Lung (tissue), 12 donors: ENCODE measurements around the gene WASL. TPM values are rescaled to one million over a fixed set of nuclear protein-coding genes. Genes with fewer than 3 reads are reported as not detected.

ENCODE experiments used
- ATAC-seq: fragments of 200-7000 bp; cut with Tn5 transposase; one replicate; pipeline ENCODE4 v1.9.1; 2020; ENCODE audit warnings: moderate number of reproducible peaks; ENCODE audit not compliant: insufficient read depth, low FRiP score
- DNase-seq, 3 donors: peaks; one replicate each; pipeline ENCODE4 v3.0.0-alpha.2; 2013 to 2017
- H3K27ac ChIP-seq, 2 donors: one replicate each; pipeline ENCODE4 v1.5.1; 2013; ENCODE audit warnings: mild to moderate bottlenecking in 2 of 2, moderate library complexity in 2 of 2, control low read depth in 1 of 2, inconsistent platforms in 1 of 2, low read depth in 1 of 2, low read length in 1 of 2
- H3K27me3 ChIP-seq, 3 donors: one replicate each; pipeline ENCODE4 v1.5.1; 2013; ENCODE audit warnings: low read length in 2 of 3; ENCODE audit not compliant: control insufficient read depth in 3 of 3, insufficient read depth in 3 of 3
- H3K36me3 ChIP-seq, 4 donors: one replicate each; pipeline ENCODE4 v1.5.1; 2013; ENCODE audit warnings: low read length in 4 of 4, mild to moderate bottlenecking in 1 of 4, moderate library complexity in 1 of 4; ENCODE audit not compliant: control insufficient read depth in 4 of 4, insufficient read depth in 4 of 4
- H3K4me1 ChIP-seq, 5 donors: one replicate each; pipeline ENCODE4 v1.5.1; 2013; ENCODE audit warnings: low read length in 5 of 5, mild to moderate bottlenecking in 2 of 5, moderate library complexity in 1 of 5; ENCODE audit not compliant: control insufficient read depth in 5 of 5, insufficient read depth in 5 of 5
- H3K4me3 ChIP-seq: one replicate; pipeline ENCODE4 v1.5.1; 2013; ENCODE audit warnings: mild to moderate bottlenecking, control low read depth, moderate library complexity
- H3K9ac ChIP-seq, 2 donors: one replicate each; pipeline ENCODE4 v1.5.1; 2013; ENCODE audit warnings: low read length in 2 of 2, control low read depth in 1 of 2; ENCODE audit not compliant: insufficient read depth in 1 of 2
- H3K9me3 ChIP-seq, 4 donors: one replicate each; pipeline ENCODE4 v1.5.1; 2013; ENCODE audit warnings: low read length in 3 of 4, mild to moderate bottlenecking in 1 of 4, moderate library complexity in 1 of 4; ENCODE audit not compliant: control insufficient read depth in 4 of 4, insufficient read depth in 3 of 4
- WGBS, 2 donors: extraction: QIAGEN DNeasy Blood & Tissue Kit; methylation state at CpG; one replicate each; pipeline ENCODE4 v1.1.7; 2013; 5-methylcytosine and 5-hydroxymethylcytosine counted together
- polyA plus RNA-seq, 2 donors: library from polyadenylated mRNA; stranded (reverse); fragments of 200-250 nt; gene quantifications; one replicate each; pipeline ENCODE4 v1.2.1, GENCODE V29; 2013
- total RNA-seq, 2 donors: library from RNA; depleted of rRNA in 1 of 2; stranded (reverse); fragments of >200 nt in 1 of 2; gene quantifications; one replicate each; pipeline ENCODE4 v1.2.1, GENCODE V29; 2014 to 2021
- TF ChIP-seq, protein P1 (sequence below): IDR thresholded peaks from 2 replicates; pipeline ENCODE4 v1.5.1; 2012; ENCODE audit warnings: mild to moderate bottlenecking; ENCODE audit errors: control extremely low read depth, extremely low read depth
- donor health status: control.
- donor health status: control.
- donor health status: Bipolar disorder and iron deficiency.
- donor health status: healthy.
- donor health status: DM: yes; HTN: yes; CAD: no.

The WASL gene
- total and polyA plus RNA-seq, 4 donors = 11.8 to 52.7 (median 22.2) TPM

DNA sequence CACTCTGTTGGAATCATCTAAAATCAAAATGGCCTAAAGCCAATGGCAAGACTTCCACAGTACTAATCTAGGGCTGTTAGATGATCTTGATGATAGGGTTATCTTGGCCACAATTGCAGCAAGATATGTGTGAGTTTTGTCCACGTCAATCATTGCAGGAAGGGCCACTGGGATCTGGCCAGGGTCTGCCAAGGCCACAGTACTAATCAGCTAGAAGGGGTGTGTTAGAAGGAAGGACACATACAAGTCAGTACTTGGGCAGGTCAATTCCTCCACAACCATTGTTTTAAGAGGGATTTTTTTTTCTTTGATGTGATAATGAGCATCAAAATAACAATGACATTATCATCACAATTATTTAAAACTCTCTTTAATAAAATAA, 91.5 kb downstream of the WASL start:
- 58 to 77% methylated on average over 1 of the region's 1 CpG for WGBS, 2 donors
- Histone ChIP-seq H3K27me3 (no peaks in the 10 kb centered on the region), H3K27ac (peak overlapping the region in 1 of 2 donors; percentile 80), H3K36me3 (peaks cover 0 to 4% (median 0%) of the 10 kb centered on the region in 4 donors), H3K9ac (no peak overlapping the region), H3K4me3 (no peak overlapping the region), H3K4me1 (peaks cover 0 to 8% (median 0%) of the 10 kb centered on the region in 5 donors), H3K9me3 (peaks cover 0 to 2% (median 0%) of the 10 kb centered on the region in 4 donors)
- TF ChIP-seq, protein P1, sequence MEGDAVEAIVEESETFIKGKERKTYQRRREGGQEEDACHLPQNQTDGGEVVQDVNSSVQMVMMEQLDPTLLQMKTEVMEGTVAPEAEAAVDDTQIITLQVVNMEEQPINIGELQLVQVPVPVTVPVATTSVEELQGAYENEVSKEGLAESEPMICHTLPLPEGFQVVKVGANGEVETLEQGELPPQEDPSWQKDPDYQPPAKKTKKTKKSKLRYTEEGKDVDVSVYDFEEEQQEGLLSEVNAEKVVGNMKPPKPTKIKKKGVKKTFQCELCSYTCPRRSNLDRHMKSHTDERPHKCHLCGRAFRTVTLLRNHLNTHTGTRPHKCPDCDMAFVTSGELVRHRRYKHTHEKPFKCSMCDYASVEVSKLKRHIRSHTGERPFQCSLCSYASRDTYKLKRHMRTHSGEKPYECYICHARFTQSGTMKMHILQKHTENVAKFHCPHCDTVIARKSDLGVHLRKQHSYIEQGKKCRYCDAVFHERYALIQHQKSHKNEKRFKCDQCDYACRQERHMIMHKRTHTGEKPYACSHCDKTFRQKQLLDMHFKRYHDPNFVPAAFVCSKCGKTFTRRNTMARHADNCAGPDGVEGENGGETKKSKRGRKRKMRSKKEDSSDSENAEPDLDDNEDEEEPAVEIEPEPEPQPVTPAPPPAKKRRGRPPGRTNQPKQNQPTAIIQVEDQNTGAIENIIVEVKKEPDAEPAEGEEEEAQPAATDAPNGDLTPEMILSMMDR = no peak
- DNase-seq (no peak), ATAC-seq (no peak)

DNA sequence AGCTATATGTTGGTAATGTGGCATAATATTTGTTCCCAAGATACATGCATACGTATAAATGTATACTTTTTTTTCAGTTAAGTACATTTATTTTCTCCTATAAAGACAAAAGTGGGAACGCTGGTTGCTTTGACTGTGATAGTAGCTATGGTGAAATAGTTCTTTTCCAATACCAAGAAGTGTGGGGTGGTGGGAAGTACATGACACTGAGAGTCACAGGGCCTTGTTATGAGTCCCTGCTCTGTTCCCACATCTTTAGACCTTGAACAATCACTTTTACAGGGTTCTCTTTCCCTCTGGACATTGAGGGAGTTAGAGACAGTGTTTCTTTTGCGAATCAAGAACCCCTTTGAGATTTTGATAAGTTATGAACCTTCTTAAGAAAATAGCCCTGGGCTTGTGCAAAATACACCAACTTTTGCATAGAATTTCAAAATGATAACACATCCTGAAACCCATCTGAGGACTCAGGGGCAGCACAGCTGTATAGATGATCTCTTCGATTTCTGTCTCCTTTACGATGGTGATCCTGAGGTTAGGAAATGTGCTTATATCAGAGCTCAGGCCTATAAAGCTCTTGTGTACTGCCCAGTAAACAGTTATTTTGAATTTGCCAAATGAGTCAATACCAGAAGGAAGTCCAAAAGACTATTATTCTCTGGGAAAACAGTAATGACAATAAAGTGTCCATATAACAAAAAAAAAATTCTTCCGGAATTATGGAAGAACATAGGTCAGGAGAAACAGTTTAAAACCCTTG, 92.1 kb downstream of the WASL start:
- TF ChIP-seq, protein P1 = no peak
- ATAC-seq (no peak), DNase-seq (no peak)
- Histone ChIP-seq H3K9me3 (no peaks in the 10 kb centered on the region), H3K36me3 (peaks cover 0 to 4% (median 0%) of the 10 kb centered on the region in 4 donors), H3K4me3 (no peak overlapping the region), H3K9ac (no peak overlapping the region), H3K27ac (peak overlapping the region in 1 of 2 donors; percentile 80), H3K27me3 (no peaks in the 10 kb centered on the region), H3K4me1 (peaks cover 0 to 8% (median 0%) of the 10 kb centered on the region in 5 donors)
- WGBS, 2 donors = 94 to 95% methylated on average over 6 of the region's 6 CpGs

DNA sequence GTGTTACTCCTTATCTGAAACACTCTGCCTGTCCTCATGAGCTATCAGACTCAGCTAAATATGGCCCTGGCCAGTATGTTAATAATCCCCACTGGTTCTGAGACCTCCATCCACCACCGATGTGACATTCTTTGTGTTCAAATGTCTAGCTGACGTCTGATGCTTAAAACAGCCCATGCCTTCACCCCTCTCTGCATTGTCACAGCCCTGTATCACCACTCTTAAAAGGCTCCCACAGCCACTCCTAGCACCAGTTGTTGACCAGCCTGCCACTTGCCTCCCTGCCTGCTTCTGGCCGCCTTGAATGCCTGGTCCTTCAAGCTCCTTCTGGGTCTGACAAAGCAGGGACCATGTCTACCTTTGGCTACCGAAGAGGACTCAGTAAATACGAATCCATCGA, 93.2 kb downstream of the WASL start, which contains the start of gene LMOD2:
Gene LMOD2 (plus strand): TSS at position 253 of the 400 bp plus-strand sequence. CDS start 98 bp downstream, at position 351.
- TF ChIP-seq, protein P1 = no peak
- peak; percentile 11 for ATAC-seq
- Histone ChIP-seq H3K4me1 (peaks cover 0 to 9% (median 0%) of the 10 kb centered on the region in 5 donors), H3K9me3 (no peaks in the 10 kb centered on the region), H3K9ac (no peak within 1 kb of the TSS), H3K36me3 (peaks cover 0 to 4% (median 0%) of the 10 kb centered on the region in 4 donors), H3K4me3 (no peak within 1 kb of the TSS), H3K27ac (peak within 1 kb of the TSS in 1 of 2 donors; percentile 80), H3K27me3 (no peaks in the 10 kb centered on the region)
- no peak for DNase-seq
- WGBS, 2 donors = 81 to 92% methylated on average over 6 of the region's 6 CpGs
